NCI-H2196 treated with DMSO at 0.1 percent for 48 hours (cell line): ENCODE results near the gene PAK4.
"Not testable (repeated sequence)": the region's sequence is repeated elsewhere in the genome, so short reads cannot be mapped to it uniquely, and the experiment has no call there.

Source experiments
- DNase-seq: peaks from one replicate; lab custom pipeline; 2025; ENCODE audit not compliant: unreplicated experiment; lab: John Stamatoyannopoulos, UW

PAK4 gene

DNA sequence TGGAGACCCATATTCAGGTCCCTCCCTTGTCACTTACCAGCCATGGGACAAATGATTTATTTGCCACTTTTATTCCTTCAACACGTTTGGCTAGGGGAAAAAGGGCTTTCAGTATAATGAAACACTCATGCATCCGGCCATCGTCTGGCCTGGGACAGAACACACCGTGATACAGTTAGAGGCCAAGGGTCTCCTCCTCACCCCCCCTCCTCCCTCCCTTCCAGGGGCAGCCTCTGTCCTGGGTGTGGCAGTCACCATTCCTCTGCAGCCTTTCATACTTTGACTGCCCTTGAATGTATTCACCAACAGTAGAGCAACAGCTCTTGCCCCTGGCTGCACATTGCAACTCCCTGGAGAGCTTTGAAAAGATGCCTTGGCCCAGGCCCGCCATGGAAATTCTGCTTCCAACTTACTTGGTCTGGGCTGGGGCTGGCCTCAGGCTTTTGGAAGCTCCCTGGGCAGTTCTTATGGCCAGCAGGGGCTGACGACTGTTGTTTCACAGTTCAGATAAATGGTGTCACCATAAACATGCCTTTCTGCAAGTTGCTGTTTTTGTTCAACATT, 3.0 kb downstream of the PAK4 start:
- no peak for DNase-seq

DNA sequence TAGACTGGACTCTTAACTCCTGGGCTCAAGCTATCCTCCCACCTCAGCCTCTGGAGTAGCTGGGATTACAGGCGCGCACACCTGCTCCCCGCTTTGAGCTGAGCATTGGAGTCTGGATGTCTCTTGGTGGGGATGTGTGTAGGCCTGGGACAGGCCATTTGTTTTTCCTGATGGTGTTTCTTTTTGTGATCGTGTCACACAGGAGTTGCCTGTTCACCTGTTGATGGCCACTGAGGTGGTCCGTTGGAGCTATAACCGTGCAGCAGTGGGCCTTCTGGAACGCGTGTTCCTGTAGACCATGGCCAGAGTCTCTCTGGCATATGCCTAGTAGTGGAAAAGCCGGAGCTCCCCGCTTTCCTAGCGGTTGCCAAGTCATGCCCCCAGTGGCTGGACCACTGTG, 3.5 kb downstream of the PAK4 start:
- no peak for DNase-seq

DNA sequence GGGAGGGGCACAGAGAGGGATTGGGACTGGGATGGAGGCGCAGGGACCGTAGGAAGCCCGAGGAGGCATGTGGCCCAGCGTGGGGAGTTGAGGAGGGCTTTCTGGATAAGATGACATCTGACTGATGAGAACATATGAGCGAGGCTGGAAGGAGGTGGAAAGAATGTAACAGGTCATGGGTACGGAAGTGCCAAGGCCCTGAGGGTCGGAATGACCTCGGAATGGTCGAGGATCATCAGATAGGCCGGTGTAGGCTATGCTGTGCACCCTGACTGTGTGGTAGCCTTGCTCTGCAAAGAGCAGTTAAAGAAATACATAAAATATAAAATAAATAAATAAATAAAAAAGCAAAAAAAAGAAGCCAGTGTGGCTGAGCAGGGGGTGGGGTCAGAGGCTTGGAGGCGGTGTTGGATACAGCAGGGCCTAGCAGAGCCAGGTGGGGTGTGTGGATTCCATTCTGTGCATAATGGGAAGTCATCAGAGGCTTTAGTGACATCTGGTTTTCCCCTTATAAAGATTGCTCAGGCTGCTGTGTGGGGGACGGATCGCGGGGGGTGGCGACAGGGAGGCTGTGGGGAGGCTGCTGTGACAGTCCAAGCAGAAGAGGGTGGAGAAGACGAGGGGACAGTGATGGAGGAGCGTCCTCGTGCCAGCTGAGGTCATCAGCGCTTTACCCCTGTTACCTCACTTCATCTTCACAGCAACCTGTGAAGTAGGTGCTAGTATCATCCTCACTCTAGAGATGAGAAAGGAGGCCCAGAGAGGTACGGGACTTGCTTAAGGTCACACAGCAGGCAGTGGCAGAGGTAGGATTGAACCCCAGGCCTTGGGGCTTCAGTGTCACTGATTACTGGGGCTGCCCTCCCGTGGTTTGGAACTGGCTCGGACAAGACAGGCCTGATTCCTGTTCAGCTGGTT, 5.0 kb downstream of the PAK4 start:
- no peak for DNase-seq

DNA sequence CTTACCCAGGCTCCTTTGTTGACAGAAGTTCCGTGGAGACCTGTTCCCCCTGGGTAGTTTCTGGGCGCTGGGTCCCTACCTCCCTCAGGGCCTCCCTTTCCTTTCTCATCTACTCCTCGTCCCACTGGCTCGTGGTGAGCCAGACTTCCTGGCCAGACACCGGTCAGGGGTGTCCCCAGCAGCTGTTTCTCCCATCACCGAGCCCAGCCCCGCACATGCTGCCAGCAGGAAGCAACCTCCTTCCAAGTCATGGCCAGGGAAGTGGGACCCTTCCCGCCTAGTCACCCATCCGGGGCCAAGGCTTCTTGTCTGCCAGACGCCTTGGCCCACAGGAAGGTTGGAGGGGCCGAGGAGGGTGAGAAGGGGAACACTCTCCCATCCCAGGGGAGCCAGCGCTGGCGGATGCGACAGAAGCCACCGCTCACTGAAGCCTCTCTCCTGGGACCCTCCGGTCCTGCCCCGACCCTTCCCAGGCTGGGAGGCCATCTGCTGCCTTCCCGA, 5.7 kb downstream of the PAK4 start:
- DNase-seq = no peak

DNA sequence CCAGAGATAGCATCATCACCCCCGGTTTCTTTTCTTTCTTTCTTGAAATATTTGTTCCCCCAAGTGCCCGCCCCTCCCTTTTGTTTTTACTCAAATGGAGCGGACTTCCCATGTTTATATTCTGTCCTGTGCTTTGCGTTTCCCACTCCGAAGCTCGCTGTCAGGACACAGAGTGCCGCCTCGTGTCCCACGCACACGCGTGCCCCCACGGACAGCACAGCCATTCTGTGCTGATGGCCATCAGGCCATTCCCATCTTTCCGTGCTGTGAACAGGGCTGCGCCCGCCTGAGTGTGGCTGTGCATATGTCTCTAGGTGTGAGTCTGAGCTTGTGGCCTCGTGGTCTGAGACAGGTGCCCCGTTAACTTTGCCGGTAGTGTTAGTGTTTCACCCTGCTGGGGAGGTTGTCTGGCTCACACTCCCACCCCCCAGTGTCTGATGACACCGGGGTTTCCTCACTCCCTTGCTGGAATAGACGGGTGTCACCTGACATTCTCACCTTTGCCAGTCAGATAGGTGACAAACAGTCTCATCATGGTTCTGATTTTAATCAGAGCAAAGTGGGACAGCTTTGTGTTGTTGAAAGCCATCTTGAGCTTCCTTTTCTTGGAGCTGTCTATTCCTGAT, 6.9 kb downstream of the PAK4 start:
- DNase-seq = no peak

DNA sequence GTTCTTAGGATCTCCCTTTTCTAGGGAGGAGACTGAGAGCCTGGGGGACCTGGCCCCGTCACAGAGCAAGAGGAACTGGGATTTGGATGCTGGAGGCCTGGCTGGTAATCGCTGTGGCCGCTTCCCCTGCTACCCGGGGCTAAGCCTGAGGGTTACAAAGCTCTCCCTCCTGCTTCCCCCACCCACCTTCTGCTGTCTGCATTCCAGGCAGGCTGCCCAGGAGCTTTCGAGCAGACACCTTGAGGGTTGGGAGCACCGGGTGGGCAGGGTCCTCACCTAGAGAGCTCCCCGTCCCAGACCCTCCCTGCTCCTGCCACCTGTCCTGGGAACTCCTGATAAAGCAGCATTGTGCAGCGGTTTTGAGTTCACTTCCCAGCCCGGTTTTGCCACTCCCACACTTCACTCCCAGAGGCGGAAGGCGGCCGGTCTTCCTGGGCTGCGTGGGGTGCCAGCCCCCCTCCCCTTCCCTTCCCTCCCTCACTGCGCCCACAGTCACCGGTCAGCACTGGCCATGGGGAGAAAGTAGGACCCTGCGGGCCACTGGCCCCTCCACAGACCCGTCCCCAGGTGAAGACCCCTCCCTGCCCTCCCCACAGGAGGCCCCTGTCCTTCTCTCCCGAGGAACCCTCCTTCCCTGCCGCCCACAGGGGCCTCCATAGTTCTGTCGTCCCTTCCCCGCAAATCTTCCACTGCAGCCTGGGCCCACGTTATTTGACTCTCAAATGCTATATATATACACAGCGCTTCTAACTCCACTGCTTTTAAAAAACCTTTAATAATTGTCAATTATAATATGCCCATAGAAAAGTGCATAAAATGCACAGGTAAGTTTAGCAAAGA, 8.1 kb downstream of the PAK4 start:
- no peak for DNase-seq

DNA sequence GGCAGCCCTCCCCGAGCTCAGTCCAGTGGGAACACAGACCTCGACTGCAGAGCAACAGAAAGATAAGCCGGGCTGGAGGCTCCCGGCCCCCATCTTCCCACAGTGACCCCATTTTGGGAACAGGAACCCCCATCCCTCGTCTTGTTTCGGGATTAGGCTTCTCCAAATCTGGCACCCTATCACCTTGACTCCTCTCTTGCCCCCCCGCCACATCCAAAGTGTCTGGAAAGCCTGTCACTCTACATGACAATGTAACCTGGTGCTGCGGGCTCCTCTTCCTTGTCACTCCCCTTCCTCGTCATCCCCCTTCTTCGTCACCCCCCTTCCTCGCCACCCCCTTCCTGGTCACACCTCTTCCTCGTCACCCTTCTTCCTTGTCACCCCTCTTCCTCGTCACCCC, 10.1 kb downstream of the PAK4 start:
- no peak for DNase-seq

DNA sequence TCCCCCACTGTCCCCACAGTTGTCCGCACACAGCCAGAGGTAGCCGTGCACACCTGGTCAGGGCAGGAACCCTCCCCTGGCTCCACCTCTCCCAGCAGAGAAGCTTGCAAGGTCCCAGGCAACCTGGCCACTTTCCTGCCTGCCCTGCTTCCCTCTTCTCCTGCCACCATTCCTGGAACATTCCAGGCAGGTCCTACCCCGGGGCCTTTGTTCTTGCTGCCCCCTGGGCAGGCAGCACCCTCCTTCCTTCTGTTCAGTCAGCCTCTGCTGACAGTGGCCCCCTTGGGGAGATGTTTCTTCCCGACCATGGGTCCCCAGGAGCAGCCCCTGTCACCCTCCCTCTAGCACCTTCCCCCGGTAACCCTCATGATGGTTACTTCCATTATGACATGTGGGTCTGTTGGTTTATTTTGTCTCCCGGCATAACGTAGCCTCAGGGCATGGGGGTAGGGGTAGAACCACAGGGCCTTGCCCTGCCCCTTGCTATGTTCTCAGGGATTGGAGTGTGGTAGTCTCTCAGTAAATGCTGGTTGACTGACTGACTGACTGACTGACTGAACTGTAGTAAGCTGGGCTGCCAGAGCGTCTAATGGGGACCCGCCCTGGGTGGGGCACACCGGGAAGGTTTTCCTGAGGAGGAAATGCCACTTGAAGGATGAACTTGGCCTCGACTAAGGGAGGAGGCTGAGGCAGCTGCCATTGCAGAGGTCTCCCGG, 10.8 kb downstream of the PAK4 start:
- DNase-seq = no peak

DNA sequence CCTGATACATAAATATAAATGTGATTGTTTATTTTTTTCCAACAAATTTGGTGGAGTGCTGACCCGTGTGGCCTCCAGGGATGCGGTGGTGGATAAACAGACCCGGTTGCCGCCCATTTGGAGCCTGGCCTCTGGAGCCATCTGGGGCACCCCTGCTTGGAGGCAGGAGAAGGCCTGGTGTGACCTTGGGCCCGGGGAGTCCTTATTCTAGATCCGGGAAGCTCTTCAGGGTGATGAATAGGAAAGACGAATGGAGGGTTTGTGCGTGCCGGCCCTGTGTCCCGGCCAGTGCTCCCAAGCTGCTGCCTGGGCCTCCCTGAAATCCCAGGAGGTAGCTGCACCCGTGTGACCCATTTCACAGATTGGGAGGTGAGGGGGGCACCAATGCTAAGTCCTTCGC, 11.5 kb downstream of the PAK4 start:
- DNase-seq = no peak

DNA sequence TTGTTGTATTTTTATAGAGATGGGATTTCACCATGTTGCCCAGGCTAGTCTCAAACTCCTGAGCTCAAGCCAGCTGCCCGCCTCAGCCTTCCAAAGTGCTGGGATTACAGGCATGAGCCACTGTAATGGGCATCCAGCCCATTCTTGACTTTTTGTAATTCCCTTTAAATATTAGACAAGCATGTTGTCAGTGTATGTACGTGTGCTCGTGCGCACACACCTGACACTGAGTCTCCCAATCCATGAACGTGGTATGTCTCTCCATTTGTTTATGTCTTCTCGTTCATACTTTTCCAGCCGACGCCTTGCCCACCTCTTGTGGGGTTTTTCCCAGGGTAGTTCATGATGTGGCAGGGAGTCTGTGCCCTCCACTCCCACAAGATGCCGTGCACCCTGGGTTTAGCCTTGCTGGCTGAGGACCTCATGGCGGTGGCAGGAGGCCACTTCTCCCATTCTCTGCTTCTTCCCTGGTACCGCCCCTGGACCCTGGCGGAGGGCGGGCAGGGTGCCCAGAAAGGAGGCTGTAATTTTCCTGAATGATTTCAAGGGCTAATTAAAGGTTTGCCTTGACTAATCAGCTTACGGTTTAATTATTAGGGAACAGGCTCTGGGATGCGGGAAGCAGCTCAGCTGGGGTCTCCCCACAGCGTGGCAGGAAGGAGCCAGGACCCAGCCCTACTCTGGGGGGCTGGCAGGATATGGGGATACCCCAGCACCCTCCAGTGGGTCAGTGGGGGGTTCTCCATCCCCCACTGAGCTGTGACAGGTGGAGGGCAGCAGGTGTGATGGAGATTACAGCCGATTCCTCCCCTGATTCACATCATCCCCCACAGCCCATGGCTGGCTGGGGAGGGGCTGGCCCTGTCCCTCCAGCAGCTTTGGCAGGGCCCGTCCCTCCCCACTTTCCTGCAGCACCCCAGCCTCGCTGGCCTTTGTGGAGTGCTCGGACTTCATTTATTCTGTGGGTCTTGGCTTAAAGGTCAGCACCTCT, 12.9 kb downstream of the PAK4 start:
- no peak for DNase-seq

DNA sequence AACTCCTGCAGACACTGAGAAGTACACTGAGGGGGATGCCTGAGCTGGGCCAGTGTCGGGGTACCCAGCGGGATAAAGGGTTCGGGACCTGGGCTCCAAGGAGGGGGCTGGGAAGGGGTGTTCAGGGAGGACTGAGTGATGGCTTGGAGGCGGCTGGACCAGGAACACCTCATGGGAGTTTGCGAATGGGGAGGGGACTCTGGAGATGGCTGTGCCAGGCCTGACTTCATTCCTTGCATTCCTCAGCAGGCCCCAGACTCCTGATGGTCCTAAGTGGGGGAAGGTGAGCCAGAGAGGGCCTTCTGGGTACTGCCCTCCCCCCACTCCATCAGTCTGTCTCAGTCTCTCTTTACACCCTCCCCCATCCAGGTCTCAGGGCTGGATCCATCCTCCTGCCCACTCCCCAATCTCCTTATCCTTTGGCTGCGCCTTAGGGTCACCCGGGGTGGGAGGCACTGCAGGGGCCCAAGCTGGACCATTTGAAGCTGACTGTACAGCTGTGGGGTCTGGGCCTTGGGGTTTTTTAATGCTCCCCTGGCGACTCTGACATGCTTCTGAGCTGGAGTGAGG, 13.8 kb downstream of the PAK4 start:
- no peak for DNase-seq

DNA sequence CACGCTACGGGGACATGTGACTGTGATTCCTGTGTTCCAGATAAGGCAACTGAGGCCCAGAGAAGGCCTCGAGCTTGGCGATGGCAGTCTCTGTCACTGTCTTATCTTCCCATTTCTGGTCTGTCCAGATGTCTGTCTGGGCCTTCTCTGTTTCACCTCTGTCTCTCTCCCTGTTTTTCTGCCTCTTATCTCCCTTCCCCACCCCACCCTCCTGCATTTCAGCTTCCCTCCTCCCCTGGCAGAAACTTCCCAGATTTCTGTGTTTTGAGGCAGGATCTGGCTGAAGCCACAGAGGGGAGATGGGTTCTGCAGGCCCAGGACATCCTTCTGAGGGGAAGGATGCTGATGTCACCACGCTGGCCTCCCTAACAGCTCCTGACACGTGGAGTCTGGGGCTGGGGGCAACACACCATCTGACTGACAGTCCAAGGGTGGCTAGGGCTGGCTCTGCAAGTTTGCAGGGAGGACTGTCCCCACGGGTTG, 14.4 kb downstream of the PAK4 start:
- no peak for DNase-seq

DNA sequence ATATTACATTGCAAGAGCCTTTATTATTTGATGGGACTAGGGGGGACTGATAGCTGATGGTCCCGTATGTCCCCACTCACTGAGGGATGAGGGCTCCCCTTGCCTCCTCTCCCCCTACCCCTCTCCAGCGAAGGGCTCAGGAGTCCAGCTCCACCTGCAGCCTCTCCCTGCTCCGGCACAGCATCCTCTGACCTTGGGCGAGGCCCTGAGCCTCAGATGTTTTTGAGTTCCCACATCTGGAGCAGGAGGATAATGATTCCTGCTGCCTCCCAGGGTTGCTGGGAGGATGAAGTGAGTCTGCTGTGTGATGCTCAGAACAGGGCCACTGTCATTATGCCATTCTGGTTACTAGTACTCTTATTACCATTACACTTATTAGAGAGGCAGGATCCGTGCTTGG, 15.0 kb downstream of the PAK4 start:
- DNase-seq = no peak

DNA sequence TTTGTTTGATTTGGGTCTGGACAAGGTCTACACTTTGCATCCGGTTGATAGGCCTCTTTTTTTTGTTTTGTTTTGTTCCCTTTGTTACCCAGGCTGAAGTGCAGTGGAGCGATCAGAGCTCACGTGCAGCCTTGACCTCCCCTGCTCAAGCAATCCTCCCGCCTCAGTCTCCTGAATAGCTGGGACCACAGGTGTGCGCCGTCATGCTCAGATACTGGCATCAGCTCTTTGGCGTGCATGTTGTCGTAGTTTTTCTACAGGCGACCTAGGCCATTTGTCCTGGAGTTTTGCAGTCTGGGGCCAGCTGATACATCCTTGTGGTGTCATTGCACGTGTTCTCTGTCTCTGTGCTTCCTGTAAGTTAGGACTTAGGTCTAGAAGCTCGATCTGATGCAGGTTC, 16.3 kb downstream of the PAK4 start:
- no peak for DNase-seq

DNA sequence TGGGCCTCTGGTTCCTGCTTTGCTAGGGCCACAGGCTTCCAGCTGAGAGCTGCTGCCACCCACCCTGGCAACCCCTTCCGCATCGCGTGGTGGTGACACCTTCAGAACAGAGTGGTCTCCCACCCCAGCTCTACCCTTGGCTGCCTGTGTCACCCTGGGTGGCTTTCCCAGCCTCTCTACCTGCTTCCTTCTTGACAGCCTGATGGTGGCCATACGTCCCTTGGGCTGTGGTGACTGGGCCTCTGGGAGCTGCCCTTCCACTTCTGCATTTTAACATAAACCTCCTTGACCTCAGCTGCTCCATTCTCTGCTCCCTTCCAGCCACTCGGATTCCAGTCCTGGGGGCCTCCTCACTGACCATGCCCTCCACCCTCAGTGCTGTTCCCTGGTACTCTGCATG, 17.0 kb downstream of the PAK4 start:
- no peak for DNase-seq

DNA sequence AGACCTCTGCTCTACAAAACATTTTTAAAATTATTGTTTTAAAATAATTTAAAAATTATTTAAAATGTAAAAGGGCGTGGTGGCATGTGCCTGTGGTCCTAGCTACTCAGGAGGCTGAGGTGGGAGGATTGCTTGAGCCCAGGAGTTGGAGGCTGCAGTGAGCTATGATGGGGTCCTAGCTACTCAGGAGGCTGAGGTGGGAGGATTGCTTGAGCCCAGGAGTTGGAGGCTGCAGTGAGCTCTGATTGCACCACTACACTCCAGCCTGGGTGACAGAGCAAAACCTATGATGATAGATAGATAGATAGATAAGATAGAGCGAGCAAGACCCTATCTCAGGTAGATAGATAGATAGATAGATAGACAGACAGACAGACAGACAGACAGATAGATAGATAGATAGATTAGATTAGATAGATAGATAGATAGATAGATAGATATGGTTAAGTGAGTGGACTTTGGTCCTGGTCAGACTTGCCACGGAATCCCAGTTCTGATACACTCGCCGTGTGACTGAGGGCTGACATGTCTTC, 18.2 kb downstream of the PAK4 start:
- DNase-seq = not testable (repeated sequence)

DNA sequence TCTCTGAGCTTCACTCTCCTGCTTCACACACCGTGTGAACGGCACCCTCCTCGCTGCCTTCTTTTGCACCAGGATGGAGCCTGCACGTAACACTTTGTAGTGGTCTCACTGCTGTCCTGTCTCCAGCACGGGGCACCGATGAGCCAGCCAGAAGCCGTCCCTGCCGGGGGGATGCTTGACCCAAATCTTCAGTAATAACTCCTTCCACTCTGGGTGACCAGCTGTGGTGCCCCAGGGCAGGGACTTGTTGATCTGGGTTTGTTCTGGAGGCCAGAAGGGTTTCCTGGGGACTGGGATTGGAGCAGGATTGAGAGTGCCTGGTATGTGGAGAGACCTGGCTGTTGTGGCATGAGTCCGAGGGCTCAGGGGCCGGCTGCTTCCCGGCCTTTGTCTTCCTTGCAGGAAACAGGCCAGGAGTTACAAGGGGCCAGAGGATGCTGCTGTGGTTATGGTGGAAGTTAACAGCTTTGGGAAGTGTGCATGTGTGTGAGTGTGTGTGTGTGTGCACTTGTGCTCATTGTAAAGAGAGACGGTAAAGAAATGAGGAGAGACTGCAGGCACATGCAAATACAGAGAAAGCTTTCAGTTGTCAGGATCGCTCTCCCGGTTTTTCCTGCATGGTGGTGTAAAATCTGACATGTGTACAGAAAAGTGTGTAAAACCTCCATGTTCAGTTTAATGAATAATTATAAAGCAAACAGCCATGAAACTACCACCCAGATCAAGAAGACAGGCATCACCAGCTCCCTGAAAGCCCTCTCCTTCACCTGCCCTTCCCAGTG, 18.9 kb downstream of the PAK4 start:
- DNase-seq = no peak
